Breast epithelium (tissue), 3 donors: Measurements from ENCODE around the gene ADIRF.
"Not testable (repeated sequence)": the region's sequence is repeated elsewhere in the genome, so short reads cannot be mapped to it uniquely, and the experiment has no call there.

Source experiments
- CTCF ChIP-seq, 3 donors: fragments of 450-650 bp; IDR thresholded peaks; one replicate each; pipeline ENCODE4 v1.5.1; 2016 to 2017; ENCODE audit warnings: antibody characterized with exemption in 3 of 3, mild to moderate bottlenecking in 3 of 3, moderate library complexity in 3 of 3
- POLR2A ChIP-seq: fragments of 450-650 bp; IDR thresholded peaks from one replicate; pipeline ENCODE4 v1.6.1; 2016; ENCODE audit warnings: antibody characterized with exemption, mild to moderate bottlenecking, moderate library complexity

- not testable (repeated sequence) for TF ChIP-seq CTCF (IDR thresholded peaks at IDR 0.05); POLR2A
These were observed 51.2 kb downstream of the ADIRF start for GRCh38 chr10:87019504-87019903.
